HepG2 (cell line): Measurements from ENCODE around the gene CCDC34. TPM values are rescaled to one million over a fixed set of nuclear protein-coding genes. Genes with fewer than 3 reads are reported as not detected.

Experiments used
- ATF3 ChIP-seq: sonication (generic); formaldehyde crosslinking; IDR thresholded peaks from 2 replicates; pipeline ENCODE4 v1.4.0; 2020; ENCODE audit warnings: missing genetic modification reagents
- ATRX ChIP-seq: sonication (generic); formaldehyde crosslinking; IDR thresholded peaks from 2 replicates; pipeline ENCODE4 v1.4.0; 2020; ENCODE audit warnings: missing genetic modification reagents, borderline replicate concordance
- BCL6 ChIP-seq: IDR thresholded peaks from 2 replicates; pipeline ENCODE4 v1.6.1; 2016; ENCODE audit warnings: missing genetic modification reagents, missing compliant biosample characterization
- BRCA1 ChIP-seq: sonication (generic); formaldehyde crosslinking; IDR thresholded peaks from 2 replicates; pipeline ENCODE4 v1.4.0; 2020; ENCODE audit warnings: missing genetic modification reagents
- CTCF ChIP-seq: sonication (generic); formaldehyde crosslinking; IDR thresholded peaks from 2 replicates; pipeline ENCODE4 v1.5.0; 2020; ENCODE audit warnings: mild to moderate bottlenecking, missing genetic modification reagents, moderate library complexity
- HNF1A ChIP-seq, 2 experiments: sonication (generic) in 1 of 2; formaldehyde crosslinking in 1 of 2; IDR thresholded peaks; 2 replicates each; pipeline versions ENCODE4 v1.4.0 to v1.6.1; 2016 to 2020; ENCODE audit warnings: borderline replicate concordance in 1 of 2, low read depth in 1 of 2, mild to moderate bottlenecking in 1 of 2, missing genetic modification reagents in 1 of 2
- HNF4A ChIP-seq: sonication (generic); formaldehyde crosslinking; IDR thresholded peaks from 2 replicates; pipeline ENCODE4 v1.4.0; 2020; ENCODE audit warnings: missing genetic modification reagents
- MATR3 ChIP-seq: sonication (generic); formaldehyde crosslinking; IDR thresholded peaks from 2 replicates; pipeline ENCODE4 v1.4.0; 2020; ENCODE audit warnings: missing genetic modification reagents
- NR2F6 ChIP-seq, 2 experiments: IDR thresholded peaks; 2 replicates each; pipeline ENCODE4 v1.6.1; 2016; ENCODE audit warnings: antibody characterized with exemption in 1 of 2, mild to moderate bottlenecking in 1 of 2
- RAD21 ChIP-seq: fragments of 450-650 bp; formaldehyde crosslinking; IDR thresholded peaks from 2 replicates; pipeline ENCODE4 v1.5.0; 2020; ENCODE audit warnings: mild to moderate bottlenecking
- RFX3 ChIP-seq: IDR thresholded peaks from 2 replicates; pipeline ENCODE4 v1.6.1; 2016; ENCODE audit warnings: missing biosample characterization, missing genetic modification reagents
- TEAD2 ChIP-seq: sonication (generic); formaldehyde crosslinking; IDR thresholded peaks from 2 replicates; pipeline ENCODE4 v1.9.0; 2021; ENCODE audit warnings: missing genetic modification reagents
- YEATS4 ChIP-seq: sonication (generic); formaldehyde crosslinking; IDR thresholded peaks from 2 replicates; pipeline ENCODE4 v1.4.0; 2020; ENCODE audit warnings: missing genetic modification reagents, borderline replicate concordance
- ZBTB21 ChIP-seq: sonication (generic); formaldehyde crosslinking; IDR thresholded peaks from 2 replicates; pipeline ENCODE4 v1.4.0; 2020; ENCODE audit warnings: missing genetic modification reagents
- ZBTB34 ChIP-seq: sonication (generic); formaldehyde crosslinking; IDR thresholded peaks from 2 replicates; pipeline ENCODE4 v1.8.0; 2022; ENCODE audit warnings: mild to moderate bottlenecking, missing genetic modification reagents
- ZNF205 ChIP-seq: IDR thresholded peaks from 2 replicates; pipeline ENCODE4 v1.6.1; 2018; ENCODE audit warnings: missing biosample characterization, missing genetic modification reagents
- ZNF552 ChIP-seq: sonication (generic); formaldehyde crosslinking; IDR thresholded peaks from 2 replicates; pipeline ENCODE4 v1.9.0; 2022; ENCODE audit warnings: missing genetic modification reagents, mild to moderate bottlenecking, borderline replicate concordance
- ZNF567 ChIP-seq: sonication (generic); formaldehyde crosslinking; IDR thresholded peaks from 2 replicates; pipeline ENCODE4 v1.8.1; 2023; ENCODE audit warnings: mild to moderate bottlenecking, missing genetic modification reagents, borderline replicate concordance
- ZNF605 ChIP-seq: sonication (generic); formaldehyde crosslinking; IDR thresholded peaks from 2 replicates; pipeline ENCODE4 v1.8.0; 2022; ENCODE audit warnings: mild to moderate bottlenecking, missing genetic modification reagents
- ZNF629 ChIP-seq: sonication (generic); formaldehyde crosslinking; conservative IDR thresholded peaks from 2 replicates; pipeline ENCODE4 v1.5.0; 2020; ENCODE audit warnings: missing genetic modification reagents
- ZNF746 ChIP-seq: sonication (generic); formaldehyde crosslinking; IDR thresholded peaks from 2 replicates; pipeline ENCODE4 v1.8.0; 2022; ENCODE audit warnings: mild to moderate bottlenecking, missing genetic modification reagents
- ZNF749 ChIP-seq: sonication (generic); formaldehyde crosslinking; IDR thresholded peaks from 2 replicates; pipeline ENCODE4 v1.8.0; 2022; ENCODE audit warnings: mild to moderate bottlenecking, missing genetic modification reagents, moderate library complexity, borderline replicate concordance
- polyA plus RNA-seq, 8 experiments: library from polyadenylated mRNA; depleted of rRNA in 3 of 8; stranded (reverse) in 7 of 8; unstranded in 1 of 8; fragments of >200 nt; fragmentation: Illumina TruSeq in 4 of 8; extraction: Trizol in 4 of 8; gene quantifications; 2 replicates each; pipeline versions ENCODE4 v1.2.1 to v1.2.3, GENCODE V29; 2011 to 2016; ENCODE audit warnings: low read depth in 4 of 8, missing spikeins in 1 of 8, mixed read lengths in 1 of 8; ENCODE audit not compliant: insufficient read depth in 1 of 8
- total RNA-seq, 5 experiments: library from RNA; depleted of rRNA; stranded (reverse); fragments of >200 nt; fragmentation: Illumina TruSeq; extraction: Trizol; gene quantifications; 2 replicates each; pipeline ENCODE4 v1.2.3, GENCODE V29; 2016; ENCODE audit warnings: low read depth in 1 of 5

The CCDC34 gene
- total and polyA plus RNA-seq, 2 of the 13 experiments (the other 11 are each of a cell fraction or from before 2014, with no cell fraction given), result 7.6 to 34.3 TPM

- TF ChIP-seq ZBTB34 (peak; percentile 71; the same call in 1 of the 2 replicates), ZNF605 (peak; percentile 79), BCL6 (CRISPR knock-in tag) (peak; percentile 28), ZNF629 (CRISPR knock-in tag) (0 out of 2 replicates have a peak, but pooled peaks have one; percentile 24), YEATS4 (CRISPR knock-in tag) (peak; percentile 93), ZNF567 (CRISPR knock-in tag) (peak; percentile 82; the same call in 1 of the 2 replicates), ZNF205 (CRISPR knock-in tag) (0 out of 2 replicates have a peak, but pooled peaks have one; percentile 21), HNF1A (IDR thresholded peaks at IDR 0.05; ENCODE audit: low read depth) (no peak), HNF1A (CRISPR knock-in tag; IDR thresholded peaks at IDR 0.05; ENCODE audit: borderline replicate concordance) (peak; percentile 78; the same call in 1 of the 2 replicates), BRCA1 (peak; percentile 88), NR2F6 (IDR thresholded peaks at IDR 0.05) (no peak), NR2F6 (CRISPR knock-in tag; IDR thresholded peaks at IDR 0.05) (peak; percentile 44; the same call in 1 of the 2 replicates), ATF3 (CRISPR knock-in tag) (0 out of 2 replicates have a peak, but pooled peaks have one; percentile 18), ZBTB21 (no peak), ZNF749 (CRISPR knock-in tag) (peak; percentile 95), MATR3 (CRISPR knock-in tag) (no peak), RAD21 (peak; percentile 84), TEAD2 (CRISPR knock-in tag) (0 out of 2 replicates have a peak, but pooled peaks have one; percentile 47), CTCF (peak; percentile 42), HNF4A (CRISPR knock-in tag) (no peak; the same call in 1 of the 2 replicates), ATRX (no peak), ZNF746 (CRISPR knock-in tag) (peak; percentile 71; the same call in 1 of the 2 replicates), ZNF552 (0 out of 2 replicates have a peak, but pooled peaks have one; percentile 38), RFX3 (CRISPR knock-in tag) (peak; percentile 98)
Observed at GRCh38 chr11:27362749-27363575, at the start of gene CCDC34 (continued).
